Thyroid gland (tissue), 4 donors: ENCODE measurements around the gene MAGI2. TPM values are rescaled to one million over a fixed set of nuclear protein-coding genes. Genes with fewer than 3 reads are reported as not detected.

Experiments used
- DNase-seq, 2 donors: peaks; one replicate each; pipeline ENCODE4 v3.0.0-alpha.2; 2019
- H3K27ac ChIP-seq, 3 donors: fragments of 200-600 bp; sonication (generic); 1 replicate in 2 of 3; 2 replicates in 1 of 3; pipeline ENCODE4 v1.5.1; 2016 to 2019; ENCODE audit warnings: mild to moderate bottlenecking in 1 of 3, moderate library complexity in 1 of 3
- H3K27me3 ChIP-seq: fragments of 200-600 bp; sonication (generic); one replicate; pipeline ENCODE4 v1.5.1; 2019
- H3K36me3 ChIP-seq, 2 donors: fragments of 200-600 bp; sonication (generic); one replicate each; pipeline ENCODE4 v1.5.1; 2016 to 2019
- H3K4me1 ChIP-seq, 2 donors: fragments of 200-600 bp; sonication (generic); one replicate each; pipeline ENCODE4 v1.5.1; 2017 to 2019
- H3K4me3 ChIP-seq, 3 donors: fragments of 200-600 bp; sonication (generic); replicated peaks in 1 of 3; 1 replicate in 2 of 3; 2 replicates in 1 of 3; pipeline ENCODE4 v1.5.1; 2016; ENCODE audit warnings: mild to moderate bottlenecking in 1 of 3
- H3K9me3 ChIP-seq: fragments of 200-600 bp; sonication (generic); one replicate; pipeline ENCODE4 v1.5.1; 2017
- CTCF ChIP-seq, 6 experiments: fragments of 200-600 bp in 3 of 6; fragments of 450-650 bp in 3 of 6; sonication (generic) in 3 of 6; IDR thresholded peaks; one replicate each; pipeline ENCODE4 v1.5.1; 2016 to 2019; ENCODE audit warnings: antibody characterized with exemption in 6 of 6, mild to moderate bottlenecking in 2 of 6, inconsistent platforms in 1 of 6, moderate library complexity in 1 of 6
- POLR2A ChIP-seq, 2 donors: fragments of 450-650 bp; IDR thresholded peaks; one replicate each; pipeline ENCODE4 v1.6.1; 2017; ENCODE audit warnings: antibody characterized with exemption in 2 of 2, mild to moderate bottlenecking in 2 of 2, moderate library complexity in 1 of 2
- WGBS, 2 donors: methylation state at CpG; one replicate each; pipeline ENCODE4 v1.1.5; 2017; 5-methylcytosine and 5-hydroxymethylcytosine counted together
- intact Hi-C: fragments of 100-400 bp; cut with DNase I; formaldehyde crosslinking; loops from one replicate; pipeline ENCODE4 v1.15.1; 2023
- total RNA-seq, 4 donors: library from RNA; depleted of rRNA; stranded (reverse); fragments of >200 nt; gene quantifications; one replicate each; pipeline ENCODE4 v1.2.3, GENCODE V29; 2016

MAGI2 gene
- total RNA-seq, 4 donors from 2014 or later = 20.7 to 31.1 (median 26.0) TPM

- intact Hi-C loops = no loop called here
- H3K4me1 ChIP-seq = peaks cover 0 to 5% of the 10 kb centered on the region in 2 donors
- no peak for DNase-seq
- H3K9me3 ChIP-seq = no peaks in the 10 kb centered on the region
- no peak for TF ChIP-seq POLR2A (IDR thresholded peaks at IDR 0.05)
- no peak for TF ChIP-seq CTCF (IDR thresholded peaks at IDR 0.05)
- no peaks in the 10 kb centered on the region for H3K36me3 ChIP-seq
- no peaks in the 10 kb centered on the region for H3K27me3 ChIP-seq
- 82 to 88% methylated on average over 4 of the region's 4 CpGs for WGBS, 2 donors
- H3K4me3 ChIP-seq = no peak overlapping the region
- no peak overlapping the region for H3K27ac ChIP-seq
Observed at GRCh38 chr7:78399033-78399769, 1054.3 kb downstream of the MAGI2 start.

DNA sequence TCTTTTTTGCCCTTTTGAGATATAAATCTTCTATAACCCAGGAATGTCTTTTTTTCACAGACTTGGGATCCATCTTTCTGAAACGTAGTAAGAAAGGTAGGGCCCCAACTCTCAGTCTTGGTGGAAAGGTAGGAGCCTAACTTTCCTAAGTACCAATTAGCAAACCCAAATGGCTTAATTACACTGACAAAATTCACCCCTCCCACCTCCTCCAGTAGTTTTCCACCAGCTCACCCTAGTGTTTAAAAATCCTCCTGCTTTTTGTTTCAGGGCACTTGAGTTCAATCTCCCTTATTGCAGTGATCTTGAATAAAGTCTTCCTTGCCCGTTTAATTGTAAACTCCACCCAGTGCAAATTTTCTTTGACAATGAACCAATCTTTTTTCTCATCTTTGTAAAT is 1054.9 kb downstream of the MAGI2 start:
- WGBS, 2 donors = 69% methylated on average over 2 of the region's 2 CpGs
- Histone ChIP-seq H3K36me3 (no peaks in the 10 kb centered on the region), H3K9me3 (no peaks in the 10 kb centered on the region), H3K4me3 (no peak overlapping the region), H3K4me1 (peaks cover 0 to 5% of the 10 kb centered on the region in 2 donors), H3K27ac (no peak overlapping the region), H3K27me3 (no peaks in the 10 kb centered on the region)
- DNase-seq = no peak
- intact Hi-C loops = no loop called here
- TF ChIP-seq POLR2A (IDR thresholded peaks at IDR 0.05) = no peak

- intact Hi-C loops = no loop called here
- no peaks in the 10 kb centered on the region for H3K36me3 ChIP-seq
- no peaks in the 10 kb centered on the region for H3K9me3 ChIP-seq
- H3K27me3 ChIP-seq = no peaks in the 10 kb centered on the region
- no peak for DNase-seq
- H3K27ac ChIP-seq = no peak overlapping the region
- H3K4me3 ChIP-seq = no peak overlapping the region
- WGBS, 2 donors = 82 to 83% methylated on average over 5 of the region's 5 CpGs
- TF ChIP-seq POLR2A (IDR thresholded peaks at IDR 0.05) = no peak
- no peak for TF ChIP-seq CTCF (IDR thresholded peaks at IDR 0.05)
- peaks cover 0 to 5% of the 10 kb centered on the region in 2 donors for H3K4me1 ChIP-seq
Observed at GRCh38 chr7:78398081-78398480, 1055.4 kb downstream of the MAGI2 start.

- WGBS, 2 donors = 76 to 79% methylated on average over 3 of the region's 3 CpGs
- no peak for DNase-seq
- Histone ChIP-seq H3K27ac (no peak overlapping the region), H3K4me1 (peaks cover 0 to 5% of the 10 kb centered on the region in 2 donors), H3K9me3 (no peaks in the 10 kb centered on the region), H3K36me3 (no peaks in the 10 kb centered on the region), H3K27me3 (no peaks in the 10 kb centered on the region), H3K4me3 (no peak overlapping the region)
- intact Hi-C loops = no loop called here
- no peak for TF ChIP-seq CTCF (IDR thresholded peaks at IDR 0.05)
- TF ChIP-seq POLR2A (IDR thresholded peaks at IDR 0.05) = no peak
Observed at GRCh38 chr7:78396210-78396609, 1057.3 kb downstream of the MAGI2 start.

DNA sequence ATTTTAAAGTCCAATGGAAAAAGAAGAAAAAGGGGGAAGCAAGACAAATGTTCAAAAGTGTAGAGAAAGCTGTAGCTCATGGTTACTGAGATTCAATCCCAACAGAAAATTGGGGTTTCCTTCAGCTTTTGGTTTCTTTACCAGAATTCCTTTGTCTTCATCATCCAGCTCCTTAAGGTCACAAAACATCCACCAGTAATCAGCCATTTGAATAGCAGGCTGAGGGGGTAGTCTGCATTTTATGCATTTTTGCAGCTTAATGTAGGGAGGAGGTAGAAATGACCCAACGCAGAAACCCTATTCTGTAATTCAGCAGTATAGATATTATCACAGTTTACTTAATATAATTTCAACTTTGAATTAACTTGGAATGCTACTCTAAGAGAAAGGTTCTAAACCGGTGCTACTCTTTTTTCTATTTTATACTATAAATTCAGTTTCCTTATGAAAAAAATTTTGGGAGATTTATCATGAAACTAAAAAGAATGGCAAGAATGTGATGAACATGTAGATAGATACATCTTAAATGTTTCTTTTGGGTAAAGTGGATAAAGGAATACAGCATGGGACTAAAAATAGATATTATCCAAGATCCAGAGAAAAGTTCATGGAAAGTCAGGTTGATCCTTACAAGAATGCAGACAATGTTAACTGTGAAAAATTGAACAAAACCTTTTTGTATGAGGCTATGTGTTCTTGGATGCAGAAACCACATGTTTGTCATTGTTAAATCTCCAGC is 1058.0 kb downstream of the MAGI2 start:
- 86 to 87% methylated on average over 2 of the region's 2 CpGs for WGBS, 2 donors

More for the DNA sequence above, 1058.0 kb downstream of the MAGI2 start:
- no peaks in the 10 kb centered on the region for H3K9me3 ChIP-seq
- H3K4me3 ChIP-seq = no peak overlapping the region
- peaks cover 0 to under 1% of the 10 kb centered on the region in 2 donors for H3K4me1 ChIP-seq
- H3K36me3 ChIP-seq = no peaks in the 10 kb centered on the region
- DNase-seq = no peak
- no peak overlapping the region for H3K27ac ChIP-seq
- no peaks in the 10 kb centered on the region for H3K27me3 ChIP-seq
- intact Hi-C loops = no loop called here
- TF ChIP-seq CTCF (IDR thresholded peaks at IDR 0.05) = no peak
- no peak for TF ChIP-seq POLR2A (IDR thresholded peaks at IDR 0.05)
